HepG2 (cell line): Measurements from ENCODE around the gene NTM.

Experiments
- ARNTL ChIP-seq: sonication (generic); formaldehyde crosslinking; IDR thresholded peaks from 2 replicates; pipeline ENCODE4 v1.4.0; 2020; ENCODE audit warnings: mild to moderate bottlenecking, missing genetic modification reagents
- EZH2 ChIP-seq: conservative IDR thresholded peaks from 2 replicates; pipeline ENCODE4 v1.6.1; 2012; ENCODE audit warnings: mild to moderate bottlenecking, low read depth, low read length, moderate library complexity
- KDM5B ChIP-seq: sonication (generic); formaldehyde crosslinking; IDR thresholded peaks from 2 replicates; pipeline ENCODE4 v1.4.0; 2020; ENCODE audit warnings: missing genetic modification reagents, mild to moderate bottlenecking, borderline replicate concordance
- PAX8 ChIP-seq: sonication (generic); formaldehyde crosslinking; IDR thresholded peaks from 2 replicates; pipeline ENCODE4 v1.8.0; 2022; ENCODE audit warnings: mild to moderate bottlenecking, missing genetic modification reagents, borderline replicate concordance
- TAF1 ChIP-seq: sonication (generic); formaldehyde crosslinking; IDR thresholded peaks from 2 replicates; pipeline ENCODE4 v1.4.0; 2020; ENCODE audit warnings: missing genetic modification reagents
- TP53 ChIP-seq: sonication (generic); formaldehyde crosslinking; conservative IDR thresholded peaks from 2 replicates; pipeline ENCODE4 v1.4.0; 2020; ENCODE audit warnings: missing genetic modification reagents
- ZNF274 ChIP-seq: sonication (generic); formaldehyde crosslinking; IDR thresholded peaks from 2 replicates; pipeline ENCODE4 v1.5.1; 2020; ENCODE audit warnings: mild to moderate bottlenecking, missing genetic modification reagents
- ZNF510 ChIP-seq: sonication (generic); formaldehyde crosslinking; IDR thresholded peaks from 2 replicates; pipeline ENCODE4 v1.4.0; 2020; ENCODE audit warnings: low read depth, mild to moderate bottlenecking, missing genetic modification reagents
- ZNF747 ChIP-seq: sonication (generic); formaldehyde crosslinking; IDR thresholded peaks from 2 replicates; pipeline ENCODE4 v1.8.1; 2023; ENCODE audit warnings: missing genetic modification reagents, mild to moderate bottlenecking, borderline replicate concordance
- ZNF788 ChIP-seq: sonication (generic); formaldehyde crosslinking; IDR thresholded peaks from 2 replicates; pipeline ENCODE4 v1.5.0; 2020; ENCODE audit warnings: mild to moderate bottlenecking, missing genetic modification reagents, borderline replicate concordance
- TF ChIP-seq, protein P1 (sequence below): sonication (generic); formaldehyde crosslinking; IDR thresholded peaks from 2 replicates; pipeline ENCODE4 v1.5.0; 2020; ENCODE audit warnings: missing genetic modification reagents
- TF ChIP-seq, protein P2 (sequence below): sonication (generic); formaldehyde crosslinking; IDR thresholded peaks from 2 replicates; pipeline ENCODE4 v1.5.0; 2020; ENCODE audit warnings: mild to moderate bottlenecking, missing genetic modification reagents, moderate library complexity
- TF ChIP-seq, protein P3 (sequence below): sonication (generic); formaldehyde crosslinking; IDR thresholded peaks from 2 replicates; pipeline ENCODE4 v1.8.1; 2023; ENCODE audit warnings: missing genetic modification reagents, inconsistent platforms, borderline replicate concordance

DNA sequence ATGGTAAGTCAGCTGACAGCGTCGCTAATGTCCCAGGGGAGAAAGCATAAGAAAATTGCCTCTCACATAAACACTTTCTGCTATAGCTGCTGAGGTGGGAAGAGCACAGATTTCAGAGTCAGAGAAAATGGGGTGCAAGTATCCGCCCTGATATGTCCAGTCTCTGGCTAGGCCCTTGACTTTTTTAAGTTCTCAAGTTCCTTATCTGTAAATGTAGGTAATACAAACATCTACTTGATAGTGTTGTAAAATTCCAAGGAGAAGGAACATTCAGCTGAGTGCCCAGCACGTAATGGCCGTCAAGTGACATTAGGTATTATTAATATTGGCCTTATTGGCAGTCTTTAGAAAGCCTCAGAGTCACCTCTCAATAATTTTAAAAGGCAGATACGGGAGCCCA, 143.6 kb downstream of the NTM start:
- no peak for TF ChIP-seq EZH2
- no peak for TF ChIP-seq TAF1
- TF ChIP-seq, protein P1, sequence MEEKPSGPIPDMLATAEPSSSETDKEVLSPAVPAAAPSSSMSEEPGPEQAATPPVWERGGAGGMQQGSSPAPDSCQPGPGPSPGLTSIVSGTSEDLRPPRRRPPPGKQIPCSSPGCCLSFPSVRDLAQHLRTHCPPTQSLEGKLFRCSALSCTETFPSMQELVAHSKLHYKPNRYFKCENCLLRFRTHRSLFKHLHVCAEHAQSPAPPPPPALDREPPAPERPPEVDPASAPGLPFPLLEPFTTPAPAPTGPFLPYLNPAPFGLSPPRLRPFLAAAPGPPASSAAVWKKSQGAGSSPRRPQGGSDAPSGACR (CRISPR knock-in tag): no peak
- TF ChIP-seq TP53 (CRISPR knock-in tag): no peak
- no peak for TF ChIP-seq ZNF747 (CRISPR knock-in tag)
- TF ChIP-seq KDM5B (CRISPR knock-in tag): no peak
- TF ChIP-seq, protein P2, sequence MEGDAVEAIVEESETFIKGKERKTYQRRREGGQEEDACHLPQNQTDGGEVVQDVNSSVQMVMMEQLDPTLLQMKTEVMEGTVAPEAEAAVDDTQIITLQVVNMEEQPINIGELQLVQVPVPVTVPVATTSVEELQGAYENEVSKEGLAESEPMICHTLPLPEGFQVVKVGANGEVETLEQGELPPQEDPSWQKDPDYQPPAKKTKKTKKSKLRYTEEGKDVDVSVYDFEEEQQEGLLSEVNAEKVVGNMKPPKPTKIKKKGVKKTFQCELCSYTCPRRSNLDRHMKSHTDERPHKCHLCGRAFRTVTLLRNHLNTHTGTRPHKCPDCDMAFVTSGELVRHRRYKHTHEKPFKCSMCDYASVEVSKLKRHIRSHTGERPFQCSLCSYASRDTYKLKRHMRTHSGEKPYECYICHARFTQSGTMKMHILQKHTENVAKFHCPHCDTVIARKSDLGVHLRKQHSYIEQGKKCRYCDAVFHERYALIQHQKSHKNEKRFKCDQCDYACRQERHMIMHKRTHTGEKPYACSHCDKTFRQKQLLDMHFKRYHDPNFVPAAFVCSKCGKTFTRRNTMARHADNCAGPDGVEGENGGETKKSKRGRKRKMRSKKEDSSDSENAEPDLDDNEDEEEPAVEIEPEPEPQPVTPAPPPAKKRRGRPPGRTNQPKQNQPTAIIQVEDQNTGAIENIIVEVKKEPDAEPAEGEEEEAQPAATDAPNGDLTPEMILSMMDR (CRISPR knock-in tag): no peak
- TF ChIP-seq ZNF274: no peak
- no peak for TF ChIP-seq PAX8 (CRISPR knock-in tag)
- TF ChIP-seq, protein P3, sequence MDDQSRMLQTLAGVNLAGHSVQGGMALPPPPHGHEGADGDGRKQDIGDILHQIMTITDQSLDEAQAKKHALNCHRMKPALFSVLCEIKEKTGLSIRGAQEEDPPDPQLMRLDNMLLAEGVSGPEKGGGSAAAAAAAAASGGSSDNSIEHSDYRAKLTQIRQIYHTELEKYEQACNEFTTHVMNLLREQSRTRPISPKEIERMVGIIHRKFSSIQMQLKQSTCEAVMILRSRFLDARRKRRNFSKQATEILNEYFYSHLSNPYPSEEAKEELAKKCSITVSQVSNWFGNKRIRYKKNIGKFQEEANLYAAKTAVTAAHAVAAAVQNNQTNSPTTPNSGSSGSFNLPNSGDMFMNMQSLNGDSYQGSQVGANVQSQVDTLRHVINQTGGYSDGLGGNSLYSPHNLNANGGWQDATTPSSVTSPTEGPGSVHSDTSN: no peak
- no peak for TF ChIP-seq ZNF510 (CRISPR knock-in tag)
- TF ChIP-seq ZNF788: no peak
- no peak for TF ChIP-seq ARNTL
